ENCODE measurements around the gene TRIM3. TPM values are rescaled to one million over a fixed set of nuclear protein-coding genes. Genes with fewer than 3 reads are reported as not detected.

Gene TRIM3
- total RNA-seq, 1 experiment from 2014 or later: 13.4 TPM

- H3K27ac ChIP-seq (ENCODE audit: low read depth, low read length): no peak overlapping the region
- RAD21 ChIA-PET (ENCODE audit: low non-redundant PET in 1 of 2, low total read pairs in 2 of 2, uncharacterized antibody in 2 of 2, unreplicated experiment in 2 of 2): no interaction called here
Observed at GRCh38 chr11:6414874-6415328, 58.8 kb downstream of the TRIM3 start.

More at GRCh38 chr11:6414874-6415328, 58.8 kb downstream of the TRIM3 start:
- ChIA-PET CTCF (no interaction called here), POLR2A (no interaction called here)
- Histone ChIP-seq H3K9me3 (ENCODE audit: control insufficient read depth in 1 of 2, insufficient read depth in 1 of 2, low read depth in 1 of 2, low read length in 2 of 2) (no peaks in the 10 kb centered on the region), H3K79me2 (ENCODE audit: insufficient read depth, low read length) (no peaks in the 10 kb centered on the region), H2AFZ (ENCODE audit: low read depth, low read length, poor library complexity, severe bottlenecking) (no peak overlapping the region), H3K4me2 (ENCODE audit: low read length) (no peak overlapping the region), H3K9me2 (ENCODE audit: insufficient read depth) (no peaks in the 10 kb centered on the region), H3K27me3 (ENCODE audit: insufficient read depth, low read length) (no peaks in the 10 kb centered on the region), H3K4me1 (ENCODE audit: control insufficient read depth in 1 of 2, insufficient read depth in 2 of 2, low read length in 2 of 2) (peaks cover 3 to 5% of the 10 kb centered on the region in 2 experiments; a peak in 2 of 4 replicates), H3K36me3 (ENCODE audit: control insufficient read depth in 1 of 2, insufficient read depth in 2 of 2, low read length in 2 of 2) (no peaks in the 10 kb centered on the region), H4K20me1 (ENCODE audit: insufficient read depth) (no peaks in the 10 kb centered on the region), H3K9ac (ENCODE audit: low read length) (no peak overlapping the region), H3K4me3 (replicated peaks in 1 of 2; ENCODE audit: low read depth in 1 of 2, low read length in 2 of 2) (no peak overlapping the region)
- intact Hi-C loops (cut with micrococcal nuclease): no loop called here
- BruUV-seq (replicated peaks): no TSS peak
- ATAC-seq (no peak), DNase-seq (ENCODE audit: low read depth, low spot score) (no peak)
- TF ChIP-seq POLR2A (IDR thresholded peaks at IDR 0.05; ENCODE audit: borderline replicate concordance, extremely low read depth, insufficient read depth, insufficient read length) (no peak), ATF3 (IDR thresholded peaks at IDR 0.05) (no peak), CTCF (IDR thresholded peaks at IDR 0.05 in 2 of 3, conservative IDR thresholded peaks at IDR 0.05 in 1 of 3; ENCODE audit: borderline replicate concordance in 1 of 3, insufficient read depth in 1 of 3, low read depth in 2 of 3, low read length in 2 of 3) (no peak), CBX3 (IDR thresholded peaks at IDR 0.05; ENCODE audit: low read depth) (no peak), SP1 (IDR thresholded peaks at IDR 0.05; ENCODE audit: low read depth) (no peak), CEBPB (IDR thresholded peaks at IDR 0.05; ENCODE audit: low read depth) (no peak), EZH2phosphoT487 (IDR thresholded peaks at IDR 0.05; ENCODE audit: borderline replicate concordance) (no peak), SIN3A (IDR thresholded peaks at IDR 0.05; ENCODE audit: low read depth) (no peak), ZNF274 (IDR thresholded peaks at IDR 0.05; ENCODE audit: low read depth, low read length) (no peak), POLR2AphosphoS5 (IDR thresholded peaks at IDR 0.05; ENCODE audit: low read depth, low read length) (no peak), JUND (IDR thresholded peaks at IDR 0.05) (no peak), EGR1 (IDR thresholded peaks at IDR 0.05; ENCODE audit: low read depth) (no peak), ELF1 (IDR thresholded peaks at IDR 0.05; ENCODE audit: borderline replicate concordance, low read depth) (no peak), EZH2 (IDR thresholded peaks at IDR 0.05) (no peak), YY1 (IDR thresholded peaks at IDR 0.05; ENCODE audit: extremely low read depth, insufficient replicate concordance, low read depth, low read length) (no peak), RAD21 (IDR thresholded peaks at IDR 0.05; ENCODE audit: low read depth) (no peak), MAX (IDR thresholded peaks at IDR 0.05) (no peak), TCF7L2 (IDR thresholded peaks at IDR 0.05; ENCODE audit: borderline replicate concordance, extremely low read depth, insufficient read depth, insufficient read length) (no peak), ZFX (IDR thresholded peaks at IDR 0.05) (no peak), FOSL1 (IDR thresholded peaks at IDR 0.05; ENCODE audit: low read depth) (no peak)
